ENCODE results near the gene IQSEC1. TPM values are rescaled to one million over a fixed set of nuclear protein-coding genes. Genes with fewer than 3 reads are reported as not detected.

The IQSEC1 gene
- total and polyA plus RNA-seq, 2 donors (not counting 3 experiments of a cell fraction or from before 2014, with no cell fraction given): 5.2 to 18.0 TPM

DNA sequence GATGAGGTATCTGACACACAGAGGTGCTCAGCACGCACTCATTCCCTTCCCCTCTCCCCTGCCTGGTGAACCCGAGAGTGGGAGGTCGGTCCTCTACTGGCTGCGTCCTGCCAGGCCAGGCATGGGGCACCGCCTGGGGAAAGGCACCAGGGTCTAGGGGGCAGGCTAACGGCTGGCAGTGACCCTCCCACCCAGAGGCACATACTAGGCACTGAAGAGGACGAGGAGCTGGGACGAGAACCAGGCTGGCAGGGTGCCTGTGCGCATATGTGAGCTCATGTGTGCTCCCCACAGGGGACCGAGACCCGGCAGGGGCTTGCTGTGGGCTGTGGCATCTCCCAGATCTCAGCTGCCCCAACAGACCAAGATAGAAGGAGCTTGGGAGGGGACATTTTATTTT is 86.7 kb downstream of the IQSEC1 start:
- ChIA-PET POLR2A (no interaction called here), CTCF (interaction anchor here (1.4 to 5.2 kb wide), 3 partner anchors 9 to 118 kb away, joined by 3 to 101 read pairs (median 8); no protein-coding TSS in a partner anchor)
- FAIRE-seq (no peak), DNase-seq (ENCODE audit: low read depth, low spot score) (no peak)
- no peaks in the 10 kb centered on the region for H3K36me3 ChIP-seq (ENCODE audit: control insufficient read depth in 2 of 2, extremely low read depth in 1 of 2, insufficient read depth in 2 of 2, low read length in 2 of 2)
- intact Hi-C loops (cut with micrococcal nuclease) (loop anchor here (10.0 kb wide), 1 partner anchor 782 kb away; no protein-coding TSS in a partner anchor), dilution Hi-C loops (cut with MboI; ENCODE audit: extremely low pct_ligation_motif_present, low sequenced_read_pairs) (no loop called here)
- H3K9me1 ChIP-seq (replicated peaks; ENCODE audit: control insufficient read depth, extremely low read depth, insufficient read depth, low read length): no peaks in the 10 kb centered on the region
- no peak overlapping the region for H3K27ac ChIP-seq (ENCODE audit: insufficient read depth, low read depth, low read length)
- H3K4me1 ChIP-seq (ENCODE audit: control insufficient read depth, extremely low read depth, insufficient read depth, low read length): no peaks in the 10 kb centered on the region
- H2AFZ ChIP-seq (ENCODE audit: low read depth, low read length): no peak overlapping the region
- no peaks in the 10 kb centered on the region for H4K20me1 ChIP-seq (replicated peaks; ENCODE audit: control insufficient read depth, extremely low read depth, insufficient read depth, low read length)
- no peaks in the 10 kb centered on the region for H3K79me2 ChIP-seq (ENCODE audit: control insufficient read depth, insufficient read depth, low read length)
- H3K4me2 ChIP-seq (ENCODE audit: insufficient read depth, low read length): no peak overlapping the region
- TF ChIP-seq GATA2 (IDR thresholded peaks at IDR 0.05; ENCODE audit: insufficient read depth, insufficient read length, low read depth, low read length) (no peak), EZH2 (IDR thresholded peaks at IDR 0.05; ENCODE audit: borderline replicate concordance, low read depth, low read length, severe bottlenecking) (no peak), POLR2A (IDR thresholded peaks at IDR 0.05; ENCODE audit: low read depth, low read length) (no peak), JUN (IDR thresholded peaks at IDR 0.05; ENCODE audit: borderline replicate concordance, insufficient read depth, insufficient read length, low read depth) (no peak), FOS (IDR thresholded peaks at IDR 0.05; ENCODE audit: borderline replicate concordance, insufficient read depth, low read length) (no peak), MYC (IDR thresholded peaks at IDR 0.05; ENCODE audit: low read depth, low read length) (no peak), POLR2AphosphoS5 (IDR thresholded peaks at IDR 0.05; ENCODE audit: insufficient read depth, low read depth, low read length) (no peak)
- TF ChIP-seq, protein P1, sequence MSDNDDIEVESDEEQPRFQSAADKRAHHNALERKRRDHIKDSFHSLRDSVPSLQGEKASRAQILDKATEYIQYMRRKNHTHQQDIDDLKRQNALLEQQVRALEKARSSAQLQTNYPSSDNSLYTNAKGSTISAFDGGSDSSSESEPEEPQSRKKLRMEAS (IDR thresholded peaks at IDR 0.05; ENCODE audit: insufficient read depth, insufficient read length): no peak
- TF ChIP-seq, protein P2, sequence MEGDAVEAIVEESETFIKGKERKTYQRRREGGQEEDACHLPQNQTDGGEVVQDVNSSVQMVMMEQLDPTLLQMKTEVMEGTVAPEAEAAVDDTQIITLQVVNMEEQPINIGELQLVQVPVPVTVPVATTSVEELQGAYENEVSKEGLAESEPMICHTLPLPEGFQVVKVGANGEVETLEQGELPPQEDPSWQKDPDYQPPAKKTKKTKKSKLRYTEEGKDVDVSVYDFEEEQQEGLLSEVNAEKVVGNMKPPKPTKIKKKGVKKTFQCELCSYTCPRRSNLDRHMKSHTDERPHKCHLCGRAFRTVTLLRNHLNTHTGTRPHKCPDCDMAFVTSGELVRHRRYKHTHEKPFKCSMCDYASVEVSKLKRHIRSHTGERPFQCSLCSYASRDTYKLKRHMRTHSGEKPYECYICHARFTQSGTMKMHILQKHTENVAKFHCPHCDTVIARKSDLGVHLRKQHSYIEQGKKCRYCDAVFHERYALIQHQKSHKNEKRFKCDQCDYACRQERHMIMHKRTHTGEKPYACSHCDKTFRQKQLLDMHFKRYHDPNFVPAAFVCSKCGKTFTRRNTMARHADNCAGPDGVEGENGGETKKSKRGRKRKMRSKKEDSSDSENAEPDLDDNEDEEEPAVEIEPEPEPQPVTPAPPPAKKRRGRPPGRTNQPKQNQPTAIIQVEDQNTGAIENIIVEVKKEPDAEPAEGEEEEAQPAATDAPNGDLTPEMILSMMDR (IDR thresholded peaks at IDR 0.05; ENCODE audit: extremely low read depth in 1 of 2, insufficient read depth in 1 of 2, low read depth in 1 of 2, low read length in 2 of 2): no peak
- no peaks in the 10 kb centered on the region for H3K9me3 ChIP-seq (replicated peaks; ENCODE audit: control insufficient read depth, insufficient read depth, low read length)
- H3K27me3 ChIP-seq (ENCODE audit: control insufficient read depth in 2 of 2, insufficient read depth in 2 of 2, low read length in 2 of 2): peaks cover 4 to 9% of the 10 kb centered on the region in 2 experiments
- no peak overlapping the region for H3K4me3 ChIP-seq (replicated peaks in 1 of 3; ENCODE audit: insufficient read depth in 1 of 3, low read depth in 1 of 3, low read length in 3 of 3)
- no peak overlapping the region for H3K9ac ChIP-seq (replicated peaks; ENCODE audit: extremely low read depth, insufficient read depth, low read length)
- no TSS peak for BruUV-seq (replicated peaks)
